Epithelial cell of esophagus (primary cell): ENCODE results near the gene TOLLIP.
A peak's percentile ranks its signal among the peaks of the same experiment; 100 is the strongest.

Experiments used
- DNase-seq: peaks from one replicate; pipeline ENCODE4 v3.0.0; 2010; ENCODE audit warnings: low read depth
- H3K4me3 ChIP-seq: 2 replicates; pipeline ENCODE4 v1.5.1; 2011; ENCODE audit warnings: mild to moderate bottlenecking, low read length, control low read depth
- CTCF ChIP-seq: IDR thresholded peaks from 2 replicates; pipeline ENCODE4 v1.5.1; 2011; ENCODE audit warnings: low read depth, mild to moderate bottlenecking, low read length, control low read depth, inconsistent platforms; ENCODE audit not compliant: insufficient read depth; ENCODE audit errors: missing control alignments

The TOLLIP gene

GRCh38 chr11:1242289-1242688 lies 67.1 kb downstream of the TOLLIP start:
- no peak overlapping the region for H3K4me3 ChIP-seq
- no peak for TF ChIP-seq CTCF
- DNase-seq = no peak

- DNase-seq = no peak
- TF ChIP-seq CTCF = no peak
- H3K4me3 ChIP-seq = no peak overlapping the region
Measured at GRCh38 chr11:1241706-1242105, 67.7 kb downstream of the TOLLIP start.

- DNase-seq = no peak
- TF ChIP-seq CTCF = no peak
- H3K4me3 ChIP-seq = no peak overlapping the region
Measured at GRCh38 chr11:1240771-1241170, 68.7 kb downstream of the TOLLIP start.

GRCh38 chr11:1239596-1240205 lies 69.7 kb downstream of the TOLLIP start:
- DNase-seq = no peak
- H3K4me3 ChIP-seq = no peak overlapping the region
- no peak for TF ChIP-seq CTCF

GRCh38 chr11:1238767-1239595 lies 70.5 kb downstream of the TOLLIP start:
- no peak for TF ChIP-seq CTCF
- DNase-seq = peak; percentile 9

GRCh38 chr11:1237851-1238250 lies 71.6 kb downstream of the TOLLIP start:
- H3K4me3 ChIP-seq = no peak overlapping the region
- TF ChIP-seq CTCF = no peak
- DNase-seq = no peak

More at GRCh38 chr11:1238767-1239595, 70.5 kb downstream of the TOLLIP start:
- H3K4me3 ChIP-seq = no peak overlapping the region
